CD14-positive monocyte (primary cell): ENCODE results near the gene XPO4. TPM values are rescaled to one million over a fixed set of nuclear protein-coding genes. Genes with fewer than 3 reads are reported as not detected.

Experiments
- DNase-seq, 3 donors: peaks; one replicate each; pipeline ENCODE4 v3.0.0-alpha.2; 2011 to 2022
- H2AFZ ChIP-seq: 2 replicates; pipeline ENCODE4 v1.6.0; 2012; ENCODE audit warnings: mild to moderate bottlenecking, low read depth, low read length, inconsistent platforms; ENCODE audit not compliant: insufficient read depth, poor library complexity, severe bottlenecking
- H3K27ac ChIP-seq, 2 donors: 1 replicate in 1 of 2; 2 replicates in 1 of 2; pipeline ENCODE4 v1.5.1; 2012 to 2013; ENCODE audit warnings: low read length in 2 of 2, control low read depth in 1 of 2, inconsistent platforms in 1 of 2, low read depth in 1 of 2, mild to moderate bottlenecking in 1 of 2
- H3K27me3 ChIP-seq, 2 donors: one replicate each; pipeline versions ENCODE4 v1.6.0 to v1.6.1; 2011 to 2013; ENCODE audit warnings: low read length in 2 of 2; ENCODE audit not compliant: control insufficient read depth in 2 of 2, insufficient read depth in 2 of 2
- H3K36me3 ChIP-seq, 2 donors: replicated peaks in 1 of 2; 1 replicate in 1 of 2; 2 replicates in 1 of 2; pipeline versions ENCODE4 v1.5.1 to v1.6.1; 2012 to 2013; ENCODE audit warnings: low read length in 2 of 2, control low read depth in 1 of 2, inconsistent platforms in 1 of 2, mild to moderate bottlenecking in 1 of 2; ENCODE audit not compliant: insufficient read depth in 2 of 2, control insufficient read depth in 1 of 2
- H3K4me1 ChIP-seq, 2 donors: 1 replicate in 1 of 2; 2 replicates in 1 of 2; pipeline versions ENCODE4 v1.5.1 to v1.6.1; 2012 to 2013; ENCODE audit warnings: low read length in 2 of 2, control low read depth in 1 of 2, inconsistent platforms in 1 of 2, mild to moderate bottlenecking in 1 of 2, moderate library complexity in 1 of 2; ENCODE audit not compliant: insufficient read depth in 2 of 2, control insufficient read depth in 1 of 2
- H3K4me2 ChIP-seq: replicated peaks from 2 replicates; pipeline ENCODE3; 2012; ENCODE audit warnings: low read length, moderate library complexity, mild to moderate bottlenecking; ENCODE audit not compliant: poor library complexity, severe bottlenecking; ENCODE audit errors: extremely low read depth
- H3K4me3 ChIP-seq, 3 experiments: fragments of 200-600 bp in 1 of 3; sonication (generic) in 1 of 3; replicated peaks in 1 of 3; 1 replicate in 2 of 3; 2 replicates in 1 of 3; pipeline ENCODE4 v1.5.1; 2011 to 2013; ENCODE audit warnings: low read length in 3 of 3, mild to moderate bottlenecking in 3 of 3, control low read depth in 2 of 3, low read depth in 2 of 3, inconsistent platforms in 1 of 3, moderate library complexity in 1 of 3
- H3K79me2 ChIP-seq: 2 replicates; pipeline ENCODE4 v1.6.0; 2012; ENCODE audit warnings: mild to moderate bottlenecking, control low read depth, inconsistent platforms, low read length, moderate library complexity; ENCODE audit not compliant: insufficient read depth
- H3K9ac ChIP-seq: 2 replicates; pipeline ENCODE4 v1.6.0; 2017; ENCODE audit warnings: low read length, mild to moderate bottlenecking; ENCODE audit not compliant: insufficient read depth, poor library complexity, severe bottlenecking
- H3K9me3 ChIP-seq, 2 donors: replicated peaks in 1 of 2; 1 replicate in 1 of 2; 2 replicates in 1 of 2; pipeline versions ENCODE4 v1.5.1 to v1.6.1; 2012 to 2013; ENCODE audit warnings: low read length in 2 of 2, control low read depth in 1 of 2; ENCODE audit not compliant: control insufficient read depth in 1 of 2, insufficient read depth in 1 of 2
- H4K20me1 ChIP-seq: 2 replicates; pipeline ENCODE4 v1.6.0; 2012; ENCODE audit warnings: mild to moderate bottlenecking, low read length, control low read depth, moderate library complexity; ENCODE audit not compliant: insufficient read depth
- H3K27ac Mint-ChIP-seq, 7 donors: one replicate each; pipeline ENCODE4 v1.8.0; 2020; ENCODE audit warnings: mild to moderate bottlenecking in 7 of 7, mixed read lengths in 7 of 7, moderate library complexity in 6 of 7, inconsistent platforms in 2 of 7
- H3K27me3 Mint-ChIP-seq, 3 donors: one replicate each; pipeline ENCODE4 v1.8.0; 2021 to 2022; ENCODE audit warnings: low read depth in 3 of 3, mild to moderate bottlenecking in 3 of 3, mixed read lengths in 3 of 3, moderate library complexity in 3 of 3, inconsistent platforms in 1 of 3
- H3K36me3 Mint-ChIP-seq, 2 donors: one replicate each; pipeline ENCODE4 v1.8.0; 2020; ENCODE audit warnings: mixed read lengths in 2 of 2, inconsistent platforms in 1 of 2, mild to moderate bottlenecking in 1 of 2
- H3K4me1 Mint-ChIP-seq: one replicate; pipeline ENCODE4 v1.8.0; 2020; ENCODE audit warnings: mild to moderate bottlenecking, mixed read lengths
- H3K4me3 Mint-ChIP-seq, 2 donors: one replicate each; pipeline ENCODE4 v1.8.0; 2020; ENCODE audit warnings: mild to moderate bottlenecking in 2 of 2, mixed read lengths in 2 of 2, moderate library complexity in 1 of 2
- H3K9me3 Mint-ChIP-seq, 7 donors: one replicate each; pipeline ENCODE4 v1.8.0; 2020 to 2022; ENCODE audit warnings: mixed read lengths in 7 of 7, mild to moderate bottlenecking in 6 of 7, moderate library complexity in 6 of 7, inconsistent platforms in 2 of 7
- WGBS: methylation state at CpG from one replicate; pipeline ENCODE4 v1.1.5; 2013; ENCODE audit warnings: missing lambda C conversion rate; ENCODE audit not compliant: insufficient coverage; 5-methylcytosine and 5-hydroxymethylcytosine counted together
- intact Hi-C, 2 donors: fragments of 100-400 bp; cut with micrococcal nuclease; formaldehyde crosslinking; loops; one replicate each; pipeline versions ENCODE4 v1.15.0 to v1.15.1; 2023
- polyA plus RNA-seq, 3 donors: library from polyadenylated mRNA; depleted of rRNA in 1 of 3; unstranded in 2 of 3; stranded (reverse) in 1 of 3; fragments of 300-500 nt in 2 of 3; fragments of >200 nt in 1 of 3; fragmentation: Illumina TruSeq in 2 of 3; gene quantifications; 1 replicate in 2 of 3; 2 replicates in 1 of 3; pipeline ENCODE4 v1.2.3, GENCODE V29; 2012 to 2021
- TF ChIP-seq, protein P1 (sequence below): fragments of 200-600 bp; IDR thresholded peaks from one replicate; pipeline ENCODE4 v1.8.0; 2022; ENCODE audit warnings: antibody characterized with exemption, mild to moderate bottlenecking

Gene XPO4
- polyA plus RNA-seq, 3 donors = 2.9 to 4.4 (median 4.0) TPM

DNA sequence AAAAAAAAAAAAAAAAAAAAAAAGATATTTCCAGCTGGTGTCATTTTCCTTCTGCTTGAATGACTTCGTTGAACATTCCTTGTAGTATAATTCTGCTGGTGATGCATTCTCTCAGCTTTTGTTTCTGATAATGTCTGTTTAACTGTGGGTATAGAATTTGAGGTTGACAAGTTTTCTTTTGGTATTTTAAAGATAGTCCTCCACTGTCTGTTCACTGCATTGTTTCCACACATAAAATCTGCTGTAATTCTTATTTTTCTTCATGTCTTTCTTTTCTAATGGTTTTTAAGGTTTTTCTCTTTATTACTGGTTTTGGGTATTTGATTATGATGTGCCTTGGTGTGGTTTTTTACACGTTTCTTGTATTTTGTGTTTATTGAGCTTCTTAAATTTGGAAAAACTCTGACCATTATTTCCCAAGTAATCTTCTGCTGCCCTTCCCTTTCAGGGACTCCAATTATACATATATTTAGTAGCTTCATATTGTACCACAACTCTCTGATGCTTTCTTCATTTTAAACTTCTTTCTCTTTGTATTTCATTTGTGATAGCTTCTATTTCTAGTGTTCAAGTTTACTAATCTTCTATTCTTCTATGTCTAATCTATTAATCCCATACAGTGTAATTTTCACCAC, 135.1 kb downstream of the XPO4 start:
- Histone ChIP-seq H3K9ac (no peak overlapping the region), H3K9me3 (peaks cover 8 to 15% of the 10 kb centered on the region in 2 donors), H3K79me2 (peaks cover 2% of the 10 kb centered on the region), H3K4me1 (peaks cover 2% of the 10 kb centered on the region in 2 donors), H3K36me3 (peaks cover 0 to 14% of the 10 kb centered on the region in 2 donors), H4K20me1 (no peaks in the 10 kb centered on the region), H3K4me3 (no peak overlapping the region), H2AFZ (no peak overlapping the region), H3K27ac (no peak overlapping the region), H3K27me3 (no peaks in the 10 kb centered on the region), H3K4me2 (no peak overlapping the region)
- TF ChIP-seq, protein P1, sequence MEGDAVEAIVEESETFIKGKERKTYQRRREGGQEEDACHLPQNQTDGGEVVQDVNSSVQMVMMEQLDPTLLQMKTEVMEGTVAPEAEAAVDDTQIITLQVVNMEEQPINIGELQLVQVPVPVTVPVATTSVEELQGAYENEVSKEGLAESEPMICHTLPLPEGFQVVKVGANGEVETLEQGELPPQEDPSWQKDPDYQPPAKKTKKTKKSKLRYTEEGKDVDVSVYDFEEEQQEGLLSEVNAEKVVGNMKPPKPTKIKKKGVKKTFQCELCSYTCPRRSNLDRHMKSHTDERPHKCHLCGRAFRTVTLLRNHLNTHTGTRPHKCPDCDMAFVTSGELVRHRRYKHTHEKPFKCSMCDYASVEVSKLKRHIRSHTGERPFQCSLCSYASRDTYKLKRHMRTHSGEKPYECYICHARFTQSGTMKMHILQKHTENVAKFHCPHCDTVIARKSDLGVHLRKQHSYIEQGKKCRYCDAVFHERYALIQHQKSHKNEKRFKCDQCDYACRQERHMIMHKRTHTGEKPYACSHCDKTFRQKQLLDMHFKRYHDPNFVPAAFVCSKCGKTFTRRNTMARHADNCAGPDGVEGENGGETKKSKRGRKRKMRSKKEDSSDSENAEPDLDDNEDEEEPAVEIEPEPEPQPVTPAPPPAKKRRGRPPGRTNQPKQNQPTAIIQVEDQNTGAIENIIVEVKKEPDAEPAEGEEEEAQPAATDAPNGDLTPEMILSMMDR = no peak
- Mint-ChIP-seq H3K27me3 (peaks cover 0 to 1% (median 0%) of the 10 kb centered on the region in 3 donors), H3K4me3 (no peak overlapping the region), H3K4me1 (peaks cover 3% of the 10 kb centered on the region), H3K27ac (no peak overlapping the region), H3K9me3 (peaks cover 9 to 39% (median 24%) of the 10 kb centered on the region in 7 donors), H3K36me3 (peaks cover 17 to 26% of the 10 kb centered on the region in 2 donors)
- DNase-seq = no peak
- WGBS = no CpG with 5 or more reads among the region's 2 CpGs
- intact Hi-C loops = no loop called here

DNA sequence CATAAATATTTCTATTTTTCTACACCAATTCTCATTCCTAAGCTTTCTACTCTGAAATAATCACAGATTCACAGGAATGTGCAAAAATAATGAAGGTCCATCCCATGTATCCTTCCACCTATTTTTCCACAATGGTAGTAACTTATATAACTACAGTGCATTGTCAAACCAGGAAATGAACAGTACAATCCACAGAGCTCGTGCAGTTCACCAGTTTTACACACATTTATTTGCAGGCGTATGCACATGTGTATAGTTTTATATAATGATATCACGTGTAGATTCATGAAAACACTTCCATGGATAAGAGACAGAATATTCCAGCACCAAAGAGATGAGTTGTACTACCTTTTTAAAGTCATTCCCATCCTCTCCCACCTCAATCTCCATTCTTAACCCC, 141.7 kb downstream of the XPO4 start:
- intact Hi-C loops = no loop called here
- no CpG with 5 or more reads among the region's 3 CpGs for WGBS
- H3K9me3 ChIP-seq = peaks cover 11 to 14% of the 10 kb centered on the region in 2 donors
- peaks cover 0 to 10% of the 10 kb centered on the region in 2 donors for H3K36me3 ChIP-seq
- H3K4me2 ChIP-seq = no peak overlapping the region
- no peak overlapping the region for H2AFZ ChIP-seq
- Mint-ChIP-seq H3K4me3 (no peak overlapping the region), H3K4me1 (no peaks in the 10 kb centered on the region), H3K36me3 (peaks cover 11 to 14% of the 10 kb centered on the region in 2 donors), H3K27me3 (peaks cover 0 to 2% (median 0%) of the 10 kb centered on the region in 3 donors), H3K27ac (no peak overlapping the region), H3K9me3 (peaks cover 16 to 27% (median 24%) of the 10 kb centered on the region in 7 donors)
- TF ChIP-seq, protein P1 = no peak
- no peaks in the 10 kb centered on the region for H3K79me2 ChIP-seq
- no peaks in the 10 kb centered on the region for H3K4me1 ChIP-seq
- H3K4me3 ChIP-seq = no peak overlapping the region
- no peaks in the 10 kb centered on the region for H3K27me3 ChIP-seq
- no peak for DNase-seq
- no peak overlapping the region for H3K9ac ChIP-seq
- H4K20me1 ChIP-seq = no peaks in the 10 kb centered on the region
- no peak overlapping the region for H3K27ac ChIP-seq
